Neural progenitor cell (in vitro differentiated cells): ENCODE results near the gene TNIK.

Experiments used
- EZH2phosphoT487 ChIP-seq: fragments of 200-600 bp; sonication (generic); IDR thresholded peaks from 2 replicates; pipeline ENCODE4 v1.6.1; 2017; ENCODE audit warnings: antibody characterized with exemption
- TF ChIP-seq, protein P1 (sequence below): fragments of 200-600 bp; sonication (generic); IDR thresholded peaks from 2 replicates; pipeline ENCODE4 v1.5.1; 2017; ENCODE audit warnings: antibody characterized with exemption, mild to moderate bottlenecking

DNA sequence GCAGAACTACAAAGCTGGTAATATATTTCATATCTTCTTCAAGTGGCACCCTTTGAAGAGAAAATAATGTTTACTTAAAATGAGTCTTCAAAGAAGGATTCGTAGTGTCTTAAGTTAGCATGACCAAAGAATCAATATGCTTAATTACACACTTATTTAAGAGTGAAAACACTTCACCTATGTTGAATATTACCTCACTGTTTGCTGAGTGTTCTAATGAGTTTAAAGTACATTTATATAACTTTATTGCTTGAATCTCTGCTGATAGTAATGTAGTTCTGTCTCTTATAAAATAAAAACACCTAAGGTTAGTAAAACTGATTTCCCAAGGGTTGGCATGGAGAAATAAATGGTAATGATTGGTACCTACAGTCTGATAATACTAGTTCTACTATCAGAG, 290.3 kb downstream of the TNIK start:
- no peak for TF ChIP-seq EZH2phosphoT487
- TF ChIP-seq, protein P1, sequence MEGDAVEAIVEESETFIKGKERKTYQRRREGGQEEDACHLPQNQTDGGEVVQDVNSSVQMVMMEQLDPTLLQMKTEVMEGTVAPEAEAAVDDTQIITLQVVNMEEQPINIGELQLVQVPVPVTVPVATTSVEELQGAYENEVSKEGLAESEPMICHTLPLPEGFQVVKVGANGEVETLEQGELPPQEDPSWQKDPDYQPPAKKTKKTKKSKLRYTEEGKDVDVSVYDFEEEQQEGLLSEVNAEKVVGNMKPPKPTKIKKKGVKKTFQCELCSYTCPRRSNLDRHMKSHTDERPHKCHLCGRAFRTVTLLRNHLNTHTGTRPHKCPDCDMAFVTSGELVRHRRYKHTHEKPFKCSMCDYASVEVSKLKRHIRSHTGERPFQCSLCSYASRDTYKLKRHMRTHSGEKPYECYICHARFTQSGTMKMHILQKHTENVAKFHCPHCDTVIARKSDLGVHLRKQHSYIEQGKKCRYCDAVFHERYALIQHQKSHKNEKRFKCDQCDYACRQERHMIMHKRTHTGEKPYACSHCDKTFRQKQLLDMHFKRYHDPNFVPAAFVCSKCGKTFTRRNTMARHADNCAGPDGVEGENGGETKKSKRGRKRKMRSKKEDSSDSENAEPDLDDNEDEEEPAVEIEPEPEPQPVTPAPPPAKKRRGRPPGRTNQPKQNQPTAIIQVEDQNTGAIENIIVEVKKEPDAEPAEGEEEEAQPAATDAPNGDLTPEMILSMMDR = no peak
